PFSK-1 (cell line): Measurements from ENCODE around the gene UBXN1.
A peak's percentile ranks its signal among the peaks of the same experiment; 100 is the strongest.

Source experiments
- FOXP2 ChIP-seq: optimal IDR thresholded peaks from 2 replicates; pipeline ENCODE3; 2011; ENCODE audit warnings: borderline replicate concordance, control low read depth, inconsistent platforms; ENCODE audit not compliant: insufficient read depth; ENCODE audit errors: extremely low read length, extremely low read depth
- POLR2AphosphoS5 ChIP-seq: IDR thresholded peaks from 2 replicates; pipeline ENCODE4 v1.6.1; 2012; ENCODE audit warnings: low read depth, mild to moderate bottlenecking, control low read depth, low read length, moderate library complexity
- SIN3A ChIP-seq: IDR thresholded peaks from 2 replicates; pipeline ENCODE4 v1.6.1; 2012; ENCODE audit warnings: mild to moderate bottlenecking, low read length, moderate library complexity, borderline replicate concordance; ENCODE audit not compliant: insufficient read depth
- TAF1 ChIP-seq: IDR thresholded peaks from 2 replicates; pipeline ENCODE4 v1.6.1; 2012; ENCODE audit warnings: low read length, control low read depth, borderline replicate concordance; ENCODE audit not compliant: insufficient read depth
- TF ChIP-seq, protein P1 (sequence below), 2 experiments: IDR thresholded peaks; 2 replicates each; pipeline versions ENCODE4 v1.6.1 to v1.8.0; 2011 to 2012; ENCODE audit warnings: low read depth in 2 of 2, low read length in 2 of 2, control low read depth in 1 of 2, inconsistent platforms in 1 of 2, mild to moderate bottlenecking in 1 of 2, moderate library complexity in 1 of 2; ENCODE audit not compliant: insufficient read depth in 1 of 2

The UBXN1 gene

DNA sequence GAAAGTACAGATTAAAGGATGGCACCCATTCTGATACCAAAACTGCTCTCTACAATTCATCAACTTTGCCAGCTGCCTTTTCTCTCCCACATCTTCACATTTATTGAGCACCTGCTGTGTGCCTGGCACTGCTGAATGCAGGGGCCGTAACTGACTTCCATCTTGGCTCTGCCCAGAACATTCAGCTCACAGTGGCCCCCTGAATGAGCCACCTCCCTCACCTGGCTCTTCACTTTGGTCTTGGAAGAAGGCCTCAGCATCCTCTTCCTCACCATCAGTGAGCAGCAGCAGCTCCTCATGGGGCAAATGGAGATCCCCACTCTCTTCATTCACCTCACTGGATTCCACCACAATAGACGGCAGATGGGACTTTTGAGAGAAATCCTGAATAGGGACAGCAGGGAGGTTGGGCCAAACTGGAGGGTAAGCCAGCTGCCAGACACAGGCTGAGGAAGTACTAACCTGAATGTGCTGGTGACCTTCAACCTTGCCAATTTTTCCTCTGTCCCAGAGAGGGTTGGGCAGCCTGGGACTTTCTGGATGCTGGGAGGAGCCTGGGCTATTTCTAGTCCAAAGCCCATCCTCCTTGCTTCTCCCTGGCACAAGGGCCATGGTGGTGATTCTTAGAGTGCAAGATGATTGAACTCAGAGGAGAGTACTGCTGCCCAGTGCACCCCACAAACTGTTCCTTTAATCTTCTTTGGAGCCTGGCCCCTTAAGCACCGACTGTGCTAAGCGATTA, 9.3 kb downstream of the UBXN1 start:
- TF ChIP-seq POLR2AphosphoS5 = no peak
- TF ChIP-seq, protein P1, sequence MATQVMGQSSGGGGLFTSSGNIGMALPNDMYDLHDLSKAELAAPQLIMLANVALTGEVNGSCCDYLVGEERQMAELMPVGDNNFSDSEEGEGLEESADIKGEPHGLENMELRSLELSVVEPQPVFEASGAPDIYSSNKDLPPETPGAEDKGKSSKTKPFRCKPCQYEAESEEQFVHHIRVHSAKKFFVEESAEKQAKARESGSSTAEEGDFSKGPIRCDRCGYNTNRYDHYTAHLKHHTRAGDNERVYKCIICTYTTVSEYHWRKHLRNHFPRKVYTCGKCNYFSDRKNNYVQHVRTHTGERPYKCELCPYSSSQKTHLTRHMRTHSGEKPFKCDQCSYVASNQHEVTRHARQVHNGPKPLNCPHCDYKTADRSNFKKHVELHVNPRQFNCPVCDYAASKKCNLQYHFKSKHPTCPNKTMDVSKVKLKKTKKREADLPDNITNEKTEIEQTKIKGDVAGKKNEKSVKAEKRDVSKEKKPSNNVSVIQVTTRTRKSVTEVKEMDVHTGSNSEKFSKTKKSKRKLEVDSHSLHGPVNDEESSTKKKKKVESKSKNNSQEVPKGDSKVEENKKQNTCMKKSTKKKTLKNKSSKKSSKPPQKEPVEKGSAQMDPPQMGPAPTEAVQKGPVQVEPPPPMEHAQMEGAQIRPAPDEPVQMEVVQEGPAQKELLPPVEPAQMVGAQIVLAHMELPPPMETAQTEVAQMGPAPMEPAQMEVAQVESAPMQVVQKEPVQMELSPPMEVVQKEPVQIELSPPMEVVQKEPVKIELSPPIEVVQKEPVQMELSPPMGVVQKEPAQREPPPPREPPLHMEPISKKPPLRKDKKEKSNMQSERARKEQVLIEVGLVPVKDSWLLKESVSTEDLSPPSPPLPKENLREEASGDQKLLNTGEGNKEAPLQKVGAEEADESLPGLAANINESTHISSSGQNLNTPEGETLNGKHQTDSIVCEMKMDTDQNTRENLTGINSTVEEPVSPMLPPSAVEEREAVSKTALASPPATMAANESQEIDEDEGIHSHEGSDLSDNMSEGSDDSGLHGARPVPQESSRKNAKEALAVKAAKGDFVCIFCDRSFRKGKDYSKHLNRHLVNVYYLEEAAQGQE (IDR thresholded peaks at IDR 0.05; ENCODE audit: insufficient read depth in 1 of 2, low read depth in 2 of 2, low read length in 2 of 2) = no peak
- no peak for TF ChIP-seq TAF1
- no peak for TF ChIP-seq FOXP2
- TF ChIP-seq SIN3A = no peak

DNA sequence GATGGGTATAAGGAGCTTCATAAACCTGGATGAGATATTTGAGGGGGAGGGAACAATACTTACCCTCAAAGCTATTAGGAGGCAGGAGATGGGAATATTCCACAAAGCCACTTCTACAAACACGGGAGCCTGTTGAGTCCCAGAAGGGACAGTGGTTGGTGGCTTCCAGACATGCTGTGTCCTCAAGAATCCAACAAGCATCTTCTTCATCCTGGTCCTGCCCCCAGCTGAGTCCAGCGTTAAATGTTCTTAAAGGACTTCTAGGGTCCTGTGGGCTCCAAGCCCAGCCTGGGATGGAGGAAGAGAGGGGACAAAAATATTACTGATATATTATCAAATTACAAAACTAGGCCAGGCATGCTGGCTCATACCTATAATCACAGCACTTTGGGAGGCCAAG, 11.4 kb downstream of the UBXN1 start:
- TF ChIP-seq SIN3A (0 out of 2 replicates have a peak, but pooled peaks have one; percentile 55), FOXP2 (no peak)

DNA sequence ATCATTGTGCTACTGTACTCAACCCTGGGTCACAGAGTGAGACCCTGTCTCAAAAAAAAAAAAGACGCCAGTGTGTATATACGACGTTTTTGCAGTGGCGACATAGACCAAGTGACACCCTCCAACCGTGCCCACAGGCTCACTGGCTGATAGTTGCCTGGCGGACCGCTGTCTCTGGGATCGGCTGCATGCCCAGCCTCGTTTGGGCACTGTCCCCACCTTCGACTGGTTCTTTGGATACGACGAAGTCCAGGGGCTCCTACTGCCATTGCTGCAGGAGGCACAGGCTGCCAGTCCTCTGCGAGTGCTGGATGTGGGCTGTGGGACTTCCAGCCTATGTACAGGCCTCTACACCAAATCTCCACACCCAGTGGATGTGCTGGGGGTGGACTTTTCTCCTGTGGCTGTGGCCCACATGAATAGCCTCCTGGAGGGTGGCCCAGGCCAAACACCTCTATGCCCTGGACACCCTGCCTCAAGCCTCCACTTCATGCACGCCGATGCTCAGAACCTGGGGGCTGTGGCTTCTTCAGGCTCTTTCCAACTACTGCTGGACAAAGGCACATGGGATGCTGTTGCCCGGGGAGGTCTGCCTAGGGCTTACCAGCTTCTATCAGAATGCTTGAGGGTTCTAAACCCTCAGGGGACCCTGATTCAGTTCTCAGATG, 12.5 kb downstream of the UBXN1 start:
- peak; percentile 36 for TF ChIP-seq FOXP2
- no peak for TF ChIP-seq TAF1
- TF ChIP-seq, protein P1 (IDR thresholded peaks at IDR 0.05; ENCODE audit: insufficient read depth in 1 of 2, low read depth in 2 of 2, low read length in 2 of 2) = no peak
- TF ChIP-seq SIN3A = peak; percentile 62; the same call in 1 of the 2 replicates
- peak; percentile 66; the same call in 1 of the 2 replicates for TF ChIP-seq POLR2AphosphoS5

DNA sequence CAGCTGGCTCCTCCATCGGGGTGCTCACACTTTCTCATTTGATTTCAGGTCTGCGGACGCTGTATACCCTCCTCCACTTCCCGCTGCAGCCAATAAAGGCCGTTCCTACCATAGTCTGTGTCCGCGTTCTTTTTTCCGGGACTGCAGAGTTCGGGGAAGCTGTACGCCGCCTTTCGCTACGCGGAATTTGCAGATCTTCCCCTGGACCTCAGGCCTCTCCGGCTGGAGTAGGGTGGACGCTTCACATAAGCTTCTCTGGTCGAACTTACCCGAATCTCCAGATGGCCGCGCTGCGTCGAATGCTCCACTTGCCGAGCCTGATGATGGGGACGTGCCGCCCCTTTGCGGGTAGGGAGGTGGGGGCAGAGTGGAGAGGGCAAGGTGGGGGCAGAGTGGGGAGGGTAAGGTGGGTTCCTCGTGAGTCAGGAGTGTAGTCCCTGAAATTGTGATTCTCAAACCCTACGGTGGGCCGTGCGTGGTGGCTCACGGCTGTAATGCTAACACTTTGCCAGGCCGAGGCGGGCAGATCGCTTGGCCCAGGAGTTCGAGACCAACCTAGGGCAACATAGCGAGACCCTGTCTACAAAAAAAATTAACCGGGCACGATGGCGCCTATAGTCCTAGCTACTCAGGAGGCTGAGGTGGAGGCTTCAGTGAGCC, 13.1 kb downstream of the UBXN1 start:
- peak; percentile 47; the same call in 1 of the 2 replicates for TF ChIP-seq TAF1
- TF ChIP-seq, protein P1 (IDR thresholded peaks at IDR 0.05; ENCODE audit: insufficient read depth in 1 of 2, low read depth in 2 of 2, low read length in 2 of 2) = no peak

DNA sequence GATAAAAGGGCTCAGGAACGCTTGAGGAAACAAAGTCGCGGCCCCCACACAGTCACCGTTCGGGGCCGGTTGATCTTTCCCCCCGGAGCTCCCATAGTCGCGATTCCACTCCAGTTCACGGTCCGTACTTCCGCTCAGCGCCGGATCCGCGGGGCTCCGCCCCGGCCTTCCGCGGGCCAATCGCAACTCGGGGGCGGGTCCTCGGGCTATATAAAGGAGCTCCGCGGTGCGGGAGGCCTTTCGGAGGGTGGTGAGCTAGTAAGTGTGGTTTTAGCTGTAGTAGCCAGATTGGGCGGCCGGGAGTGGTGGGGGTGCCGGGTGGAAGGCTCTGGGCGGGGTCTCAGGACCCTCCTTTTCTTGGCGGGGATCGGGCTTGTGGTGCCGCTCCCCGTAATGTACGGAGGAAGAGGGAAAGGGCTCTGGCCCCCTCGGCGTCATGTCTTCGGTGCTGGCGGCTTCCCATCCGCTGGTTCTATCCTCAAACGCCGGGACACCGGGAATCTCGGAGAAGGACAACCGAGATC, 13.7 kb downstream of the UBXN1 start, which contains the start of the genes C11orf98 and CSKMT:
TSS of gene C11orf98 (minus strand) at position 136 of the 524 bp plus-strand sequence. CDS start at position 95, 41 bp downstream.
TSS of gene CSKMT (plus strand) at position 238 of the 524 bp plus-strand sequence. CDS start 568 bp downstream, outside the sequence.
- TF ChIP-seq POLR2AphosphoS5 = peak; percentile 100
- no peak for TF ChIP-seq FOXP2
- TF ChIP-seq TAF1 = peak; percentile 99
- TF ChIP-seq, protein P1 (IDR thresholded peaks at IDR 0.05; ENCODE audit: insufficient read depth in 1 of 2, low read depth in 2 of 2, low read length in 2 of 2) = peak in 1 of 2 experiments; percentile 79
- TF ChIP-seq SIN3A = peak; percentile 97
